ENCODE results near the gene OXSR1. TPM values are rescaled to one million over a fixed set of nuclear protein-coding genes. Genes with fewer than 3 reads are reported as not detected.

The OXSR1 gene
- total and polyA plus RNA-seq, 3 experiments from 2014 or later, result 16.4 to 60.0 (median 56.3) TPM

DNA sequence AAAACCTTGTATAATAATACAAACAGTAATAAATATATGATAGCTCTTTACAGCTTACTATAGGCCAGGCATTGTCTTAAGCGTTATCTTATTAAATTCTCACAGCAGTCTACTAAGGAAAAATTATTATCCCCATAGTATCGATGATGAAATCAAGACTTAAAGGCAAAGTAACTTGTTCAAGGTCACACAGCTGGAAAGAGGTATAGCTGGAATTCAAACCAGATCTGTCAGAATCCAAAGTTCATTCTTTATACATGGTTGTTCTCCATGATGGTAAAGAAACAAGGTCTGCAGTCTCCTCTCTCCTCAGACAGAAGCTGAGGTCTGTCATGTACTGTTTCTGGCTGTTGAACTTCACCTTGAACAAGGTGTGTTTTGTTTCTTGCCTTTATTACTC lies 84.9 kb downstream of the OXSR1 start:
- H3K27ac ChIP-seq (ENCODE audit: low read depth, low read length), result no peak overlapping the region
- no peak for DNase-seq
- no peaks in the 10 kb centered on the region for H3K27me3 Mint-ChIP-seq
- no peak overlapping the region for H3K4me3 ChIP-seq (ENCODE audit: low read length)
- ChIA-PET POLR2A (no interaction called here), CTCF (no interaction called here)
- H3K4me3 Mint-ChIP-seq, result no peak overlapping the region
- no peaks in the 10 kb centered on the region for H3K27me3 ChIP-seq (ENCODE audit: insufficient read depth, low read length, poor library complexity, severe bottlenecking)
- peaks cover 25% of the 10 kb centered on the region for H3K36me3 ChIP-seq (ENCODE audit: insufficient read depth, low read length)
- no peaks in the 10 kb centered on the region for H3K9me3 Mint-ChIP-seq
- H3K36me3 Mint-ChIP-seq, result peaks cover 9 to 92% (median 36%) of the 10 kb centered on the region in 3 donors
- H3K9me3 ChIP-seq (ENCODE audit: low read length), result no peaks in the 10 kb centered on the region
- H3K4me1 ChIP-seq (ENCODE audit: insufficient read depth, low read length), result no peaks in the 10 kb centered on the region
- H3K27ac Mint-ChIP-seq, result no peak overlapping the region
- peaks cover 0 to 14% (median 2%) of the 10 kb centered on the region in 3 donors for H3K4me1 Mint-ChIP-seq

DNA sequence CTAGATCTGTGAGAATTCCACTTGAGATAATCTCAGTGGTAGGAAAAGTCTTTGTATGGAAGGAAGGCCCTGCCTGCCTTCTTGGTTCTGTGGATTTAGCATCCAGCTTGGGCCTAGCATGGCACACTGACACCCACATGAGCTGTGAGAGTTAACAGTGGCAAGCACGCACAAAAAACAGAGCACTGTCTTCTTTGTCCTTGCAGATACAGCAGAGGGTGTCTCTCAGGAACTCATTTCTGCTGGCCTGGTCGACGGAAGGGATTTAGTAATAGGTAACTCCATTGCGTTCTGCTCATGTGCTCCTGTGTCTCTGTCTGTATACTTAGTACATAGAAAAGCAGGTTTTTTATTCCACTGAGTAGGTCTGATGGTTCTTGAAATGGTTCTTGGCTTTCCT lies 85.9 kb downstream of the OXSR1 start:
- Mint-ChIP-seq H3K4me1 (peaks cover 2 to 23% (median 5%) of the 10 kb centered on the region in 3 donors), H3K27ac (peak overlapping the region in 2 of 8 donors; percentile 9 to 47), H3K9me3 (no peaks in the 10 kb centered on the region), H3K4me3 (no peak overlapping the region), H3K27me3 (no peaks in the 10 kb centered on the region), H3K36me3 (peaks cover 9 to 91% (median 39%) of the 10 kb centered on the region in 3 donors)
- POLR2A ChIA-PET, result no interaction called here
- no peaks in the 10 kb centered on the region for H3K27me3 ChIP-seq (ENCODE audit: insufficient read depth, low read length, poor library complexity, severe bottlenecking)
- no peak overlapping the region for H3K27ac ChIP-seq (ENCODE audit: low read depth, low read length)
- DNase-seq, result no peak
- no peaks in the 10 kb centered on the region for H3K9me3 ChIP-seq (ENCODE audit: low read length)
- no peak overlapping the region for H3K4me3 ChIP-seq (ENCODE audit: low read length)
- CTCF ChIA-PET, result no interaction called here
- peaks cover 20% of the 10 kb centered on the region for H3K36me3 ChIP-seq (ENCODE audit: insufficient read depth, low read length)
- no peaks in the 10 kb centered on the region for H3K4me1 ChIP-seq (ENCODE audit: insufficient read depth, low read length)

DNA sequence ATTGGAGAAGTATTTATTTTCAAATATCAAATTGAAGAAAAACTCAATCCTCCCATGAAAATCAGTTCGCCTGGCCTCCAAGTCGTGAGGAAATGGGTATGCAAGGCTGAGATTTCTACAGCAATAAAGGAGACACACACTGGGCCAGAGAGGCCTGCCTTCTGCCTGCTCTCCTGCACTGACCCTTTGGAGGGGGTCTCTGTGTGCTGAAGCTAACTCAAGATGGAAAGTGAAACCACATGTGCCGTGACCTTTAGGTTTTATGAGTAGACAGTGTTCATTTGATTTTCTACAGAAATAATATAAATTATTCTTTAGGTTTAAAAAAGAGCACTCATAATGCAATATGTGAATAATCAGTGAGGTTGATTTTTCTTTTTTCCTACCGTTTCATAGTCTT lies 88.4 kb downstream of the OXSR1 start:
- peaks cover 13% of the 10 kb centered on the region for H3K36me3 ChIP-seq (ENCODE audit: insufficient read depth, low read length)
- no peaks in the 10 kb centered on the region for H3K9me3 ChIP-seq (ENCODE audit: low read length)
- H3K4me3 ChIP-seq (ENCODE audit: low read length), result no peak overlapping the region
- Mint-ChIP-seq H3K36me3 (peaks cover 9 to 67% (median 31%) of the 10 kb centered on the region in 3 donors), H3K4me3 (no peak overlapping the region), H3K4me1 (peaks cover 8 to 36% (median 17%) of the 10 kb centered on the region in 3 donors), H3K9me3 (no peaks in the 10 kb centered on the region), H3K27me3 (no peaks in the 10 kb centered on the region), H3K27ac (peak overlapping the region in 1 of 8 donors; percentile 29)
- DNase-seq, result no peak
- no peaks in the 10 kb centered on the region for H3K27me3 ChIP-seq (ENCODE audit: insufficient read depth, low read length, poor library complexity, severe bottlenecking)
- no peak overlapping the region for H3K27ac ChIP-seq (ENCODE audit: low read depth, low read length)
- CTCF ChIA-PET, result no interaction called here
- POLR2A ChIA-PET, result no interaction called here
- H3K4me1 ChIP-seq (ENCODE audit: insufficient read depth, low read length), result no peaks in the 10 kb centered on the region

DNA sequence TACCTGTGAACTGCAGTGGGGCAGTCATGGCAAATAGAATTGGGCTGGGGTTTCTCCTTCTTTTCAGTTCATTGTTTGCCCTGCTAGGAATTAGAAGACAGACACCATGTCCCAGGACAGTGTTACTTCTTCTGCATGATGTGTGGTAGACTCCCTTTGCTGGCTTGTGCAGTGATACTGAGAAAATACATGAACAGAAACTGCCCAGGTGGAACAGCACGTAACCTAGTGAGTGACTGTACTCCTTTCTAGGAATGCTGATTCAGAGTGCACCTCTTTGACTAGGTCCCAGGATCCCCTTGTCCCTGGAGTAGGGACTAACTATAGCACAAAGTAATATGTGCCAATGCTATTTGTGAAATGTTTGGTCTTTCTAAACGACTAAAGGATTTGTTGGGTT lies 89.5 kb downstream of the OXSR1 start:
- no peaks in the 10 kb centered on the region for H3K9me3 Mint-ChIP-seq
- CTCF ChIA-PET, result no interaction called here

DNA sequence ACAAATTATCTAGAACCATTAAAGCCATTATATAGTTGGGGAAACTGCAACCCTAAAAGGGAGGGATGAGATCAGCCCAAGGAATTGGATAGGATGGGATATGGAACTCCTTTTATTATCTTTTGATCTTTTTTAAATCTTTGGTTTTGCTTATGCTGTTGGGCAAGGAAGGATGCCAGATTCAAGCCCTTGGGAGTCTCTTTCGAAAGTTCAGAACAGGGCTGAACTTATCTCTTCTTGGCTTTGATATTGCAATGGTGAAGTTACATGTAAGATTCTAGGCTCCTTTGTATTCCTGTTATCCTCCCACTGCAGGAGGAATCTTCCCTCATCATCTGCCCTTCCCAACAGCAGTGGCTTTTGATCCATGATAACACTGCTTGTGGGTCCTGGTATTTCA lies 90.3 kb downstream of the OXSR1 start:
- Mint-ChIP-seq H3K9me3 (no peaks in the 10 kb centered on the region), H3K27ac (peak overlapping the region in 3 of 8 donors; percentile 1 to 14 (median 7)), H3K36me3 (peaks cover 4 to 48% (median 24%) of the 10 kb centered on the region in 3 donors), H3K27me3 (no peaks in the 10 kb centered on the region), H3K4me1 (peaks cover 8 to 36% (median 24%) of the 10 kb centered on the region in 3 donors), H3K4me3 (no peak overlapping the region)
- H3K27ac ChIP-seq (ENCODE audit: low read depth, low read length), result no peak overlapping the region
- no peaks in the 10 kb centered on the region for H3K27me3 ChIP-seq (ENCODE audit: insufficient read depth, low read length, poor library complexity, severe bottlenecking)
- H3K4me1 ChIP-seq (ENCODE audit: insufficient read depth, low read length), result no peaks in the 10 kb centered on the region
- DNase-seq, result no peak
- ChIA-PET POLR2A (no interaction called here), CTCF (no interaction called here)
- no peaks in the 10 kb centered on the region for H3K9me3 ChIP-seq (ENCODE audit: low read length)
- H3K36me3 ChIP-seq (ENCODE audit: insufficient read depth, low read length), result peaks cover 13% of the 10 kb centered on the region
- H3K4me3 ChIP-seq (ENCODE audit: low read length), result no peak overlapping the region

More for the DNA sequence above, 89.5 kb downstream of the OXSR1 start:
- peaks cover 4 to 55% (median 27%) of the 10 kb centered on the region in 3 donors for H3K36me3 Mint-ChIP-seq
- Histone ChIP-seq H3K9me3 (ENCODE audit: low read length) (no peaks in the 10 kb centered on the region), H3K27me3 (ENCODE audit: insufficient read depth, low read length, poor library complexity, severe bottlenecking) (no peaks in the 10 kb centered on the region), H3K4me1 (ENCODE audit: insufficient read depth, low read length) (no peaks in the 10 kb centered on the region), H3K4me3 (ENCODE audit: low read length) (no peak overlapping the region), H3K36me3 (ENCODE audit: insufficient read depth, low read length) (peaks cover 13% of the 10 kb centered on the region), H3K27ac (ENCODE audit: low read depth, low read length) (no peak overlapping the region)
- H3K4me1 Mint-ChIP-seq, result peaks cover 8 to 36% (median 20%) of the 10 kb centered on the region in 3 donors
- POLR2A ChIA-PET, result no interaction called here
- H3K4me3 Mint-ChIP-seq, result no peak overlapping the region
- H3K27me3 Mint-ChIP-seq, result no peaks in the 10 kb centered on the region
- peak overlapping the region in 1 of 8 donors; percentile 37 for H3K27ac Mint-ChIP-seq
- no peak for DNase-seq

DNA sequence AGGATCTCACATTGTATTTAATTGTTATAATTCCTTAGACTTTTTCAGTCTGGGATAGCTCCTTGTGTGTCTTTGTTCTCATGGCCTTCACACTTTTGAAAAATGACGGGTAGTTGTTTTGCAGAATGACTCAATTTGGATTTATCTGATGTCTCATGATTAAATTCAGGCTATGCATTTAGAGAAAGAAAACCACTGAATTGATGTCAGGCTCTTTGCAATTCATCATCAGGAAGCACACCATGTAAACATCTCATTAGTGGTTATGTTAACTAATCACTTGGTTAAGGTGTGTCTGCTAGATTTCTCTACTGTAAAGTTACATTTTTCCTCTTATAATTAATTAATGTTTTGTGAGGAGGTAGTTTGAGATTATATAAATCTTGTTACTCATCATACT lies 92.2 kb downstream of the OXSR1 start:
- peaks cover 4 to 28% (median 18%) of the 10 kb centered on the region in 3 donors for H3K36me3 Mint-ChIP-seq
- no peak overlapping the region for H3K4me3 Mint-ChIP-seq
- DNase-seq, result no peak
- ChIA-PET CTCF (no interaction called here), POLR2A (no interaction called here)
- no peaks in the 10 kb centered on the region for H3K9me3 Mint-ChIP-seq
- no peak overlapping the region for H3K27ac ChIP-seq (ENCODE audit: low read depth, low read length)
- H3K4me3 ChIP-seq (ENCODE audit: low read length), result no peak overlapping the region
- no peaks in the 10 kb centered on the region for H3K9me3 ChIP-seq (ENCODE audit: low read length)
- peaks cover 13% of the 10 kb centered on the region for H3K36me3 ChIP-seq (ENCODE audit: insufficient read depth, low read length)
- H3K27me3 ChIP-seq (ENCODE audit: insufficient read depth, low read length, poor library complexity, severe bottlenecking), result no peaks in the 10 kb centered on the region
- H3K27ac Mint-ChIP-seq, result peak overlapping the region in 3 of 8 donors; percentile 21 to 77 (median 48)
- H3K4me1 Mint-ChIP-seq, result peaks cover 8 to 36% (median 24%) of the 10 kb centered on the region in 3 donors
- no peaks in the 10 kb centered on the region for H3K4me1 ChIP-seq (ENCODE audit: insufficient read depth, low read length)
- H3K27me3 Mint-ChIP-seq, result no peaks in the 10 kb centered on the region

DNA sequence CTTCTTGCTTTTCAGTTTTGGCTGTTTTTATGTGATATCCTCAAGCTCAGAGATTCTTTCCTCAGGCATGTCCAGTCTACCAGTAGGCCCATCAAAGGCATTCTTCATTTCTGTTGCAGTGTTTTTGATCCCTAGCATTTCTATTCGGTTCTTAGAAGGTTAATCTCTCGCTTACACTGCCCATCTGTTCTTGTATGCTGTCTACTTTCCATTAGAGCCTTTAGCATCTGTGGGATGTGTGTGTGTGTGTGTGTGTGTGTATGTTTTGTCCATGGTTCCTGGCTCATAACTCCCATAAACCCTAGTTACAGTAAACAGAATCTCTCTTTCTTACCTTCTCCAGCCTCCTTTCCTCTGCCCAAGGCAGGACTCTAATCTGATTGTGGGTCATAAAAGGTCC lies 95.1 kb downstream of the OXSR1 start:
- H3K4me3 Mint-ChIP-seq, result no peak overlapping the region
- no peak overlapping the region for H3K27ac ChIP-seq (ENCODE audit: low read depth, low read length)
- POLR2A ChIA-PET, result no interaction called here
- no peaks in the 10 kb centered on the region for H3K9me3 ChIP-seq (ENCODE audit: low read length)
- no peaks in the 10 kb centered on the region for H3K27me3 ChIP-seq (ENCODE audit: insufficient read depth, low read length, poor library complexity, severe bottlenecking)
- CTCF ChIA-PET, result no interaction called here
- peaks cover 8 to 31% (median 24%) of the 10 kb centered on the region in 3 donors for H3K4me1 Mint-ChIP-seq
- no peaks in the 10 kb centered on the region for H3K27me3 Mint-ChIP-seq
- peak overlapping the region in 1 of 8 donors; percentile 73 for H3K27ac Mint-ChIP-seq
- H3K36me3 ChIP-seq (ENCODE audit: insufficient read depth, low read length), result no peaks in the 10 kb centered on the region
- no peaks in the 10 kb centered on the region for H3K4me1 ChIP-seq (ENCODE audit: insufficient read depth, low read length)
- no peaks in the 10 kb centered on the region for H3K9me3 Mint-ChIP-seq
- H3K4me3 ChIP-seq (ENCODE audit: low read length), result no peak overlapping the region
- peaks cover 0 to 6% (median 4%) of the 10 kb centered on the region in 3 donors for H3K36me3 Mint-ChIP-seq
- no peak for DNase-seq

DNA sequence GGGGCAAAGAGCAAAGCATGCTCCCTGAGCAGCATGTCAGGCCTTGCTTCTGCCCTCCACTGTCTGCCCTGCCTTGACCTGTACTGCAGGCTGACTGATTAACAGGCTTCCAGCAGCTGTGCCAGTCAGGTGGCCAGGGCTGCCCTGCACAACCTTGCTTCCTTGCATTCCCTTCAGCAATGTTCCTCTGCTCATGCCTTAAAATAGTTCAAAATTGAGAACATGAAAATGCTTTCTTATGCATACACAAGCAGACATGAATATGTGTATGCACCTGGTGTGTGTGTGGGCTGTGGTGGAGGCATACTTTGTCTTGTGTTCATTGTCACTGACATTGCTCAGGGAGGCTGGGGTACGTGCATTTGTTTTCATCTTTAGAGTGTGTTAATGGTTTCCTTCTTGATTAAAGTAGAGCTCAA lies 99.0 kb downstream of the OXSR1 start:
- H3K36me3 ChIP-seq (ENCODE audit: insufficient read depth, low read length), result no peaks in the 10 kb centered on the region
- Mint-ChIP-seq H3K4me3 (no peak overlapping the region), H3K27me3 (no peaks in the 10 kb centered on the region), H3K36me3 (peaks cover 0 to 8% (median 4%) of the 10 kb centered on the region in 3 donors), H3K27ac (peak overlapping the region in 1 of 8 donors; percentile 52), H3K4me1 (peaks cover 7 to 23% (median 14%) of the 10 kb centered on the region in 3 donors), H3K9me3 (no peaks in the 10 kb centered on the region)
- no peaks in the 10 kb centered on the region for H3K4me1 ChIP-seq (ENCODE audit: insufficient read depth, low read length)
- no peaks in the 10 kb centered on the region for H3K9me3 ChIP-seq (ENCODE audit: low read length)
- no peak for DNase-seq
- CTCF ChIA-PET, result no interaction called here
- H3K27me3 ChIP-seq (ENCODE audit: insufficient read depth, low read length, poor library complexity, severe bottlenecking), result no peaks in the 10 kb centered on the region
- H3K27ac ChIP-seq (ENCODE audit: low read depth, low read length), result no peak overlapping the region
- H3K4me3 ChIP-seq (ENCODE audit: low read length), result no peak overlapping the region
- POLR2A ChIA-PET, result no interaction called here

Measured in CD8-positive, alpha-beta memory T cell (primary cell).